ENCODE measurements around the gene CPN2.
A peak's percentile ranks its signal among the peaks of the same experiment; 100 is the strongest.

The CPN2 gene

GRCh38 chr3:194322678-194323211 lies 28.4 kb downstream of the CPN2 start:
- Mint-ChIP-seq H3K4me1 (ENCODE audit: low read depth) (no peaks in the 10 kb centered on the region), H3K36me3 (no peaks in the 10 kb centered on the region), H3K27me3 (peaks cover 5% of the 10 kb centered on the region), H3K4me3 (peak overlapping the region; percentile 33), H3K9me3 (ENCODE audit: low read depth) (peaks cover 10% of the 10 kb centered on the region), H3K27ac (no peak overlapping the region)

DNA sequence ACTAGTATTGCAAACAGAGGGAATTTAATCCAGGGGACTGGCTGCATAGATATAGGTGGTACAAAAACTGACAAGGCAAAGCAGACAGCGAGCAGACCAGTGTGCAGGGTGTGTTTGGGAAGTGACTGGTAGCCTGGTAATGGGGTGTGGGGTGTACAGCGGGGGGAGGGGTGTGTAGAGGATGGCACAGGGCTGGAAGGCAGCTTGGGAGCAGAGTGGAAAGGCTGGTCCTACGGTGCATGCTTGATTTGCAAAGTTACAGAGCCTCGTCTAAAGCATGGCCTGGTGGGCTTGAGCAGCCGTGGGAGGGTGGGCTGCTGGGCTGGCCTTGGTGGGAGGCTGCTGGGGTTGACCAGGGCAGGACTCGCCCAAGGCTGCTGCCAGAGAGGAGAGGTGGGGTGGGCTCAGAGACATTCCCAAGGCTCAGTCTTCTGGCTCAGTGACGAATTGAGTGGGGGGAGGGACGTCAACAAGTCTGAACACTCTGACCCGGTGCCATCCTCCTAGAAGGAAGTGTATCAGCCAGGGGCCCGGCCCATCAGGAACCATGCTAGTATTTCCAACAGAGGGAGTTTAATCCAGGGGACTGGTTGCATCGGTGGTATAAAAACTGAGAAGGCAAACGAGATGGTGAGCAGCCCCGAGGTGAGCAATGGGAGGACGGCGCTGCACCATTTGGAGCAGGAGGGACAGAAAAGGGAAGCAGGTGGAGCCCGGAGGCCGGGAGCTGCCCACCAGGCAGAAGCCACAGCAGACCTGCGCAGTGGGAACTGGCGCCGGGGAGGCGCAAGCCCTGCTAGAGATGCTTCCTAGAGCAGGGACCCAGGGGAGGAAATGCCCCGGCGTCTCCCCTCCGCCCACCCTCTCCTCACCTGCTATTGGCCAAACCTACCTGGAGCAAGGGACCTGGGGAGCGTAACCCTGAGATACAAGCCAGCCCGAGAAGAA lies 29.2 kb downstream of the CPN2 start:
- Mint-ChIP-seq H3K9me3 (ENCODE audit: low read depth) (peaks cover 10% of the 10 kb centered on the region), H3K36me3 (no peaks in the 10 kb centered on the region), H3K27me3 (peaks cover 10% of the 10 kb centered on the region), H3K4me1 (ENCODE audit: low read depth) (no peaks in the 10 kb centered on the region), H3K27ac (no peak overlapping the region), H3K4me3 (no peak overlapping the region)

DNA sequence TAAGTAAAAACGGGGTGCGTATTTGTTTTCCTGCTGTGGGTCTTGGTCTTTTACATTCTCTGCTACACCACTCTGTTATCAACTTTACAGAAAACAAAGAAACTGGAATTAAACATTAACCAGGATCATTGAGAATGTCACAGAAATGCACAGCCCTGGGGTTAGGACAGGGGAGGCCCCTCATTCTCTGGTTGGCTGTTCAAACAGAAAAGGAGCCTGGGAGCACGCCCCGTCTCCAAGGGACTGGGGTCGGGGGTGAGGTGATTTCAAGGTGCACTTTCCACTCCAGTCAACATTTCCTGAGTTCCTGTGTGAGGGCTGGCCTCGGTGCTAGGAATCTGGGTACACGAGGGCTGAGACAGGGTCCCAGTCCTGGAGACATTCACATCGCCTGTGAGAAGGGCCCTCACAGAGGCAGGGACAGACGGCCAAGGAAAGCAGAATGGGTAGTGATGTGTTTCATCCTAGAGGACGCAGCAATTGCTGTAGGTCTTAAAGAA lies 30.3 kb downstream of the CPN2 start:
- H3K4me3 Mint-ChIP-seq, result no peak overlapping the region
- H3K27ac Mint-ChIP-seq, result no peak overlapping the region
- peaks cover 13% of the 10 kb centered on the region for H3K27me3 Mint-ChIP-seq
- H3K36me3 Mint-ChIP-seq, result no peaks in the 10 kb centered on the region
- H3K9me3 Mint-ChIP-seq (ENCODE audit: low read depth), result peaks cover 10% of the 10 kb centered on the region
- no peaks in the 10 kb centered on the region for H3K4me1 Mint-ChIP-seq (ENCODE audit: low read depth)

- Mint-ChIP-seq H3K27me3 (peaks cover 13% of the 10 kb centered on the region), H3K36me3 (no peaks in the 10 kb centered on the region), H3K9me3 (ENCODE audit: low read depth) (peaks cover 10% of the 10 kb centered on the region), H3K27ac (no peak overlapping the region), H3K4me1 (ENCODE audit: low read depth) (peaks cover 4% of the 10 kb centered on the region), H3K4me3 (no peak overlapping the region)
Observed at GRCh38 chr3:194320100-194320499, 31.0 kb downstream of the CPN2 start.

DNA sequence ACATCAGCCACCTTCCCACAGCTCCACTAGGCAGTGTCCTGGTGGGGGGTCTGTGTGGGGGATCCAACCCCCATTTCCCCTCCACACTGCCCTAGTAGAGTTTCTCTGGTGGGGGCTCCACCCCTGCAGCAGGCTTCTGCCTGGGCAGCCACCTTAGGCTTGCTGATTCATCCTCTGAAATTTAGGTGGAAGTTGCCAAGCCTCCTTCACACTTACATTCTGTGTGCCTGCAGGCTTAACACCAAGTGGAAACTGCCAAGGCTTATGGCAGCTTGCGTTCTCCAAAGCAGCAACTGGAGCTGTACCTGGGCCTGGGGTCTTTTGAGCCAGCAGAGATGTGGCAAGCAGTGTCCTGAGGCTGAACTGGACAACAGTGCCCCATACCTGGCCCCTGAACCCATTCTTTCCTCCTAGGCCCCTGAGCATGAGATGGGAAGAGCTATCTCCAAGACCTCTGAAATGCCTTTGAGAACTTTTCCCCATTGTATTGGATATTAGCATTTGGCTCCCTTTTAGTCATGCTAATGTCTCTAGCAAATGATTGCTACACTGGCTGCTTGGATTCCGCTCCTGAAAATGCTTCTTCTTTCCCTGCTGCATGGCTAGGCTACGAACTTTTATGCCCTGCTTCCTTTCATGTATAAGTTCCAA lies 32.5 kb downstream of the CPN2 start:
- Mint-ChIP-seq H3K4me3 (no peak overlapping the region), H3K9me3 (ENCODE audit: low read depth) (peaks cover 10% of the 10 kb centered on the region), H3K27me3 (peaks cover 13% of the 10 kb centered on the region), H3K4me1 (ENCODE audit: low read depth) (peaks cover 6% of the 10 kb centered on the region), H3K27ac (no peak overlapping the region), H3K36me3 (no peaks in the 10 kb centered on the region)

GRCh38 chr3:194316918-194317317 lies 34.2 kb downstream of the CPN2 start:
- H3K36me3 Mint-ChIP-seq, result no peaks in the 10 kb centered on the region
- H3K9me3 Mint-ChIP-seq (ENCODE audit: low read depth), result peaks cover 10% of the 10 kb centered on the region
- no peak overlapping the region for H3K4me3 Mint-ChIP-seq
- peaks cover 13% of the 10 kb centered on the region for H3K27me3 Mint-ChIP-seq
- H3K4me1 Mint-ChIP-seq (ENCODE audit: low read depth), result peaks cover 6% of the 10 kb centered on the region
- H3K27ac Mint-ChIP-seq, result no peak overlapping the region

DNA sequence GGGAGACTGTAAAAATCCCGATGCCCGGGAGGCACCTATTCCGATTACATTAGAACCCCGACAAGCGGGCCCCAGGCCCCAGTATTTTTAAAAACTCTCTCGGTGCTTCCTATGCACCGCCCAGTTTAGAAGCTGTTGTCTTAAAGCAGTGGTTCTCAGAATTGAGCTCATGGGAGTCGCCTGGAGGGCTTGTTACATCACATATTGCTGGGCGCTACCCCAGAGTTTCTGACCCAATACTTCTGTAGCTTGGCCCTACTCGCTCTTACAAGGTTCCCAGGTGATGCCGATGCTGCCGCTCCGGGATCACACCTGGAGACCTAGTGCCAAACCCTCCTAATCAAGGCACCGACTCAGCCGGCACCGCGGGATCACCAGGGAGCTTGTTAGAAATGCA lies 35.2 kb downstream of the CPN2 start:
- peaks cover 13% of the 10 kb centered on the region for H3K27me3 Mint-ChIP-seq
- no peak overlapping the region for H3K27ac Mint-ChIP-seq
- H3K36me3 Mint-ChIP-seq, result no peaks in the 10 kb centered on the region
- peaks cover 6% of the 10 kb centered on the region for H3K4me1 Mint-ChIP-seq (ENCODE audit: low read depth)
- H3K4me3 Mint-ChIP-seq, result peak overlapping the region; percentile 66
- peaks cover 10% of the 10 kb centered on the region for H3K9me3 Mint-ChIP-seq (ENCODE audit: low read depth)

GRCh38 chr3:194315088-194315964 lies 35.8 kb downstream of the CPN2 start:
- Mint-ChIP-seq H3K4me1 (ENCODE audit: low read depth) (peaks cover 6% of the 10 kb centered on the region), H3K27ac (no peak overlapping the region), H3K9me3 (ENCODE audit: low read depth) (peaks cover 10% of the 10 kb centered on the region), H3K27me3 (peaks cover 13% of the 10 kb centered on the region), H3K4me3 (peak overlapping the region; percentile 76), H3K36me3 (no peaks in the 10 kb centered on the region)

GRCh38 chr3:194314388-194315068 lies 36.6 kb downstream of the CPN2 start:
- Mint-ChIP-seq H3K4me1 (ENCODE audit: low read depth) (peaks cover 6% of the 10 kb centered on the region), H3K36me3 (no peaks in the 10 kb centered on the region), H3K9me3 (ENCODE audit: low read depth) (peaks cover 6% of the 10 kb centered on the region), H3K4me3 (peak overlapping the region; percentile 15), H3K27ac (no peak overlapping the region), H3K27me3 (peaks cover 13% of the 10 kb centered on the region)

- Mint-ChIP-seq H3K4me3 (no peak overlapping the region), H3K27me3 (peaks cover 13% of the 10 kb centered on the region), H3K27ac (no peak overlapping the region), H3K4me1 (ENCODE audit: low read depth) (peaks cover 10% of the 10 kb centered on the region), H3K36me3 (no peaks in the 10 kb centered on the region), H3K9me3 (ENCODE audit: low read depth) (no peaks in the 10 kb centered on the region)
Observed at GRCh38 chr3:194313560-194314387, 37.4 kb downstream of the CPN2 start.

DNA sequence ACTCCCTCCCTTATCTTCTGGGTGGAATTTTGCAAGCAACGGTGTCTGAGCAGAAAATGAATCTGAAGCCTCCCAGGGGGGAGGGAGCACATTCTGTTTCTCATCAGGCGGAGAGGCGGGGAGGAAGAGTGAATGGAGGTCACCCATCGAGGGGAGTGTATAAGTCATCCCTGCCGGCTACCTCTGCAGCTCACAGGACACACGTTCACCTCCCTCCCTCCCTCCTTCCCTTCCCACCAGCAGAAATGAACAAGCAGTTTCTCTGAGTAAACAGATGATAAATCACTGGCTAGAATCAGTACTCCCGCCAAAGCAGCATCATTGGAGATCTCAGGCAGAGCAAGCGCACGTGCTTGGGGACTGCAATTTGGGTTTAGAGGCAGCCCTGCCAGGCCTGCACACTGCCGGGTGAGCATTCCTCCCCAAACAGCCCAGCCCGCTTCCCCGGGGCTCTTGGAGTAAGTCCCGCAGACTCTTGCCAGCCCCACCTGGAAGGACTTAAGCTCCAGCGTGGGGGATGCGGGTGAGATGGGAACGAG lies 38.3 kb downstream of the CPN2 start:
- Mint-ChIP-seq H3K4me1 (ENCODE audit: low read depth) (peaks cover 15% of the 10 kb centered on the region), H3K4me3 (no peak overlapping the region), H3K9me3 (ENCODE audit: low read depth) (no peaks in the 10 kb centered on the region), H3K27ac (no peak overlapping the region), H3K36me3 (no peaks in the 10 kb centered on the region), H3K27me3 (peaks cover 11% of the 10 kb centered on the region)

GRCh38 chr3:194312186-194312742 lies 38.9 kb downstream of the CPN2 start:
- no peak overlapping the region for H3K4me3 Mint-ChIP-seq
- H3K27me3 Mint-ChIP-seq, result peaks cover 5% of the 10 kb centered on the region
- peaks cover 21% of the 10 kb centered on the region for H3K4me1 Mint-ChIP-seq (ENCODE audit: low read depth)
- no peak overlapping the region for H3K27ac Mint-ChIP-seq
- H3K9me3 Mint-ChIP-seq (ENCODE audit: low read depth), result no peaks in the 10 kb centered on the region
- H3K36me3 Mint-ChIP-seq, result no peaks in the 10 kb centered on the region

DNA sequence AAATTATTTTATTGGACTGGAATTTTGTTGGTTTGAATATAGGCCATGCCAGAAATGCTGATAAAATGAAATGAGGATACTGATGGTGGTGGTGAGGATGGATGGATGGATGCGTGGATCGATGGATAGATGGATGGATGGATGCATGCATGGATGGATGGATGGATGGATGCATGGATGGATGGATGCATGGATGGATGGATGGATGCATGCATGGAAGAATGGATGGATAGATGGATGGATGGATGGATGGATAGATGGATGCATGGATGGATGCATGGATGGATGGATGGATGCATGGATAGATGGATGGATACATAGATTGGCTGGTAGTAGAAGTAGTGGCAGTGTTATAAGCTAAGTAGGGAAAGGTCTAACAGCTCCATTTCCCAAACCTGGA lies 40.1 kb downstream of the CPN2 start:
- peaks cover 33% of the 10 kb centered on the region for H3K4me1 Mint-ChIP-seq (ENCODE audit: low read depth)

More for the DNA sequence above, 40.1 kb downstream of the CPN2 start:
- H3K9me3 Mint-ChIP-seq (ENCODE audit: low read depth), result no peaks in the 10 kb centered on the region
- no peak overlapping the region for H3K27ac Mint-ChIP-seq
- peaks cover 2% of the 10 kb centered on the region for H3K27me3 Mint-ChIP-seq
- no peak overlapping the region for H3K4me3 Mint-ChIP-seq
- no peaks in the 10 kb centered on the region for H3K36me3 Mint-ChIP-seq

Data from activated naive CD8-positive, alpha-beta T cell (primary cell).